ENCODE measurements around the gene ADAM12.

DNA sequence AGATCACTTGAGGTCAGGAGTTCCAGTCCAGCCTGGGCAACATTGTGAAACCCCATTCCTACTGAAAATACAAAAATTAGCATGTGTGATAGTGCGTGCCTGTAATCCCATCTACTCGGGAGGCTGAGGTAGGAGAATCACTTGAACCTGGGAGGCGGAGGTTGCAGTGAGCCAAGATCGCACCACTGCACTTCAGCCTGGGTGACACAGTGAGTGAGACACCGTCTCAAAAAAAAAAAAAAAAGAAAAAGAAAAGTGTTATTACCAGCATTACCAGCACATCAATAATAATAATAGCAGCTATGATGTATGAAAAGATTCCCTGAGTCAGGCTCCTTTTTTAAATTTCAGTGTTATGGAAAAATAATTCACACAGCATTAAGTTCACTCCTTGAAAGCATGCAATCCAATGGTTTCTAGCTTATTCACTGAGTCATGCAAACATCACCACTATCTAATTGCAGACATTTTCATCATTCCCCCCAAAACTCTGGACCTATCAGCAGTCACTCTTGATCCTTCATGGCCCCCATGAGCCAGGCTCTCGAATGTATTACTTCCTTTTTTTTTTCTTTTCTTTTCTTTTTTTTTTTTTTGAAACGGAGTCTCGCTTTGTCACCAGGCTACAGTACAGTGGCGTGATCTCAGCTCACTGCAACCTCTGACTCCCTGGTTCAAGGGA is 263.5 kb downstream of the ADAM12 start:
- TF ChIP-seq, protein P1, sequence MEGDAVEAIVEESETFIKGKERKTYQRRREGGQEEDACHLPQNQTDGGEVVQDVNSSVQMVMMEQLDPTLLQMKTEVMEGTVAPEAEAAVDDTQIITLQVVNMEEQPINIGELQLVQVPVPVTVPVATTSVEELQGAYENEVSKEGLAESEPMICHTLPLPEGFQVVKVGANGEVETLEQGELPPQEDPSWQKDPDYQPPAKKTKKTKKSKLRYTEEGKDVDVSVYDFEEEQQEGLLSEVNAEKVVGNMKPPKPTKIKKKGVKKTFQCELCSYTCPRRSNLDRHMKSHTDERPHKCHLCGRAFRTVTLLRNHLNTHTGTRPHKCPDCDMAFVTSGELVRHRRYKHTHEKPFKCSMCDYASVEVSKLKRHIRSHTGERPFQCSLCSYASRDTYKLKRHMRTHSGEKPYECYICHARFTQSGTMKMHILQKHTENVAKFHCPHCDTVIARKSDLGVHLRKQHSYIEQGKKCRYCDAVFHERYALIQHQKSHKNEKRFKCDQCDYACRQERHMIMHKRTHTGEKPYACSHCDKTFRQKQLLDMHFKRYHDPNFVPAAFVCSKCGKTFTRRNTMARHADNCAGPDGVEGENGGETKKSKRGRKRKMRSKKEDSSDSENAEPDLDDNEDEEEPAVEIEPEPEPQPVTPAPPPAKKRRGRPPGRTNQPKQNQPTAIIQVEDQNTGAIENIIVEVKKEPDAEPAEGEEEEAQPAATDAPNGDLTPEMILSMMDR (IDR thresholded peaks at IDR 0.05; ENCODE audit: low read depth, low read length, poor library complexity, severe bottlenecking), result no peak
- TF ChIP-seq EZH2phosphoT487 (IDR thresholded peaks at IDR 0.05; ENCODE audit: borderline replicate concordance, low read length), result no peak

Measured in DOHH2 (cell line).